ENCODE measurements around the gene ANK3.

ANK3 gene

DNA sequence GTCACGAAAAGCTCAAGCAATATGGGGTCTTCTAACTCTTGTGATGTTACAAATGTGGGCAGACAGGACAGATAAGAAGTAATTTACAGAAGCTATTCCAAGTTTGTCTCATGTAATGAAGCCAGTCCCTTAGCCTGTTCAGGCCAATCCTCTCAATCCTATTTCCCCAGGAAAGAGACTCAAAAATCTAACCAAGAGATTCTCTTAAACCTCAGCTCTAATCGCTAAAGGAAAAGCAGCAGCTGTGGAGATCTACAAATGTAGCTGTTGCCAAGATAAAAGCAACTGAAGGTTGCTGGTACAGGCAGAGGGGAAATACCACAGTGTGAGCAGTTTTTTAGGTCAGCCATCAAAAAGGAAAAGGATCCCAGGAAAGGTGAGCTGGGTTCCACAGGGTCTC lies 39.3 kb downstream of the ANK3 start:
- no peaks in the 10 kb centered on the region for H3K9me3 Mint-ChIP-seq
- H3K27me3 Mint-ChIP-seq (ENCODE audit: low read depth) = no peaks in the 10 kb centered on the region
- peak overlapping the region; percentile 32 to 88 (median 71) for H3K27ac Mint-ChIP-seq
- TF ChIP-seq, protein P1, sequence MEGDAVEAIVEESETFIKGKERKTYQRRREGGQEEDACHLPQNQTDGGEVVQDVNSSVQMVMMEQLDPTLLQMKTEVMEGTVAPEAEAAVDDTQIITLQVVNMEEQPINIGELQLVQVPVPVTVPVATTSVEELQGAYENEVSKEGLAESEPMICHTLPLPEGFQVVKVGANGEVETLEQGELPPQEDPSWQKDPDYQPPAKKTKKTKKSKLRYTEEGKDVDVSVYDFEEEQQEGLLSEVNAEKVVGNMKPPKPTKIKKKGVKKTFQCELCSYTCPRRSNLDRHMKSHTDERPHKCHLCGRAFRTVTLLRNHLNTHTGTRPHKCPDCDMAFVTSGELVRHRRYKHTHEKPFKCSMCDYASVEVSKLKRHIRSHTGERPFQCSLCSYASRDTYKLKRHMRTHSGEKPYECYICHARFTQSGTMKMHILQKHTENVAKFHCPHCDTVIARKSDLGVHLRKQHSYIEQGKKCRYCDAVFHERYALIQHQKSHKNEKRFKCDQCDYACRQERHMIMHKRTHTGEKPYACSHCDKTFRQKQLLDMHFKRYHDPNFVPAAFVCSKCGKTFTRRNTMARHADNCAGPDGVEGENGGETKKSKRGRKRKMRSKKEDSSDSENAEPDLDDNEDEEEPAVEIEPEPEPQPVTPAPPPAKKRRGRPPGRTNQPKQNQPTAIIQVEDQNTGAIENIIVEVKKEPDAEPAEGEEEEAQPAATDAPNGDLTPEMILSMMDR (IDR thresholded peaks at IDR 0.05; ENCODE audit: unreplicated experiment in 3 of 3) = no peak
- no peak overlapping the region for H3K4me3 Mint-ChIP-seq
- H3K4me1 Mint-ChIP-seq = peaks cover 36% of the 10 kb centered on the region
- H3K36me3 Mint-ChIP-seq (ENCODE audit: low read depth) = no peaks in the 10 kb centered on the region

DNA sequence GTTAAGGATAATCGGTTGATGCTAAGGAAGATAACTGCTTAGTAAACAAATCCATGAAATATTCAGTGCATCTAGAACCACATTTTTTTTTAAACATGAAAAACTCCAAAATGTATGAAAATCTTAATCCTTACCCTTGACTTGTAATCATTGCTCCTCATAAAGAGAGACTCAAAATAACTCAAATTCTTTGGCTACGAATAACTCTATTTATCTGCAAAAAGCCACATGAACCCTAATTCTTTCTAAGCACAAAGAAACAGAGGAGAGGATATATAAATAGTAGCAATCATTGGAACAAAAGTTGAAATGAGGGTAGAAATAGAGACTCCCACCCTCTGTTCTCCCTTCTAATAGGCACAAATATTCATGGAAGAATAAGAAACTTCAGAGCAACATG lies 40.2 kb downstream of the ANK3 start:
- no peak overlapping the region for H3K4me3 Mint-ChIP-seq
- no peaks in the 10 kb centered on the region for H3K9me3 Mint-ChIP-seq
- TF ChIP-seq, protein P1 (IDR thresholded peaks at IDR 0.05; ENCODE audit: unreplicated experiment in 3 of 3) = no peak
- H3K27ac Mint-ChIP-seq = peak overlapping the region in 2 of 3 experiments; percentile 32 to 88
- peaks cover 36% of the 10 kb centered on the region for H3K4me1 Mint-ChIP-seq
- no peaks in the 10 kb centered on the region for H3K27me3 Mint-ChIP-seq (ENCODE audit: low read depth)
- H3K36me3 Mint-ChIP-seq (ENCODE audit: low read depth) = no peaks in the 10 kb centered on the region

DNA sequence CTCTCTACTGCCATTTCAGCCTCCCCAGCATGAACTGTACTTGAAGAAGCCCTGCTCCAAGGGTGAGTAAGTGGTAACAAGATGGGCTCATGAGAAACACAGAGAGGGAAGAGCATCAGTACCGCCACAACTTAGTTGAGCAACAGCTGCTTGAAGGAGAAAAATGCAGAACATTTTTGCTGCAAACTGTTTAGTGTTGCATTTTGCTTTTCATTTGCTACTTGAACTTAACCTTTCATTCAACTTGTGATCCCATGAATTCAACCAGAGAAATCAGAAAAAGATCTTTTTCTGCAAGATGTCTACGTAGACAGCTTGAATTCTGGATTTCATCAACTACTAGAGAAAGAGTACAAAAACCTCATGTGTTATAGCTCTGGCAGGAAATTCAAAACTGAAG lies 40.7 kb downstream of the ANK3 start:
- Mint-ChIP-seq H3K36me3 (ENCODE audit: low read depth) (no peaks in the 10 kb centered on the region), H3K27me3 (ENCODE audit: low read depth) (no peaks in the 10 kb centered on the region), H3K4me1 (peaks cover 35% of the 10 kb centered on the region), H3K27ac (peak overlapping the region in 2 of 3 experiments; percentile 32 to 88), H3K4me3 (no peak overlapping the region), H3K9me3 (no peaks in the 10 kb centered on the region)
- TF ChIP-seq, protein P1 (IDR thresholded peaks at IDR 0.05; ENCODE audit: unreplicated experiment in 3 of 3) = no peak

DNA sequence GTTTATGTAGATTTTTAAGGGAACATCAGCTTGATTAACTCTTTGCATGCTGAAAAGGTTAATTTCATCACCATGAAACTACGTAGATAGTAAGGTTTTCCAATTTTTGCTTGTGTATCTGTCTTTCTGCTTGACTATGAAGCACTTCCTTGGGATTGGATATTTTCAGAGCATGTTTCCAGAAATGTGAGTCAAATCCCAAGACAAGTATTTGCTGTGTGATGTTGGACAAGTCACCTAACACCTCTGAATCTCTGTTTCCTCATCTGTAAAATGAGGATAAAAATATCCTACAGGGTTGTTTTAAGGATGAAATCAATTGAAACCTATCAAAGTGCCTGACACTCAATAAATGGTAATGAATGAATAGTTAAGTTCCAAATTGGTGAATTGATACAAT lies 42.4 kb downstream of the ANK3 start:
- H3K36me3 Mint-ChIP-seq (ENCODE audit: low read depth) = no peaks in the 10 kb centered on the region
- H3K27me3 Mint-ChIP-seq (ENCODE audit: low read depth) = no peaks in the 10 kb centered on the region
- H3K27ac Mint-ChIP-seq = no peak overlapping the region
- TF ChIP-seq, protein P1 (IDR thresholded peaks at IDR 0.05; ENCODE audit: unreplicated experiment in 3 of 3) = no peak
- peaks cover 23% of the 10 kb centered on the region for H3K4me1 Mint-ChIP-seq
- H3K9me3 Mint-ChIP-seq = no peaks in the 10 kb centered on the region
- H3K4me3 Mint-ChIP-seq = no peak overlapping the region

DNA sequence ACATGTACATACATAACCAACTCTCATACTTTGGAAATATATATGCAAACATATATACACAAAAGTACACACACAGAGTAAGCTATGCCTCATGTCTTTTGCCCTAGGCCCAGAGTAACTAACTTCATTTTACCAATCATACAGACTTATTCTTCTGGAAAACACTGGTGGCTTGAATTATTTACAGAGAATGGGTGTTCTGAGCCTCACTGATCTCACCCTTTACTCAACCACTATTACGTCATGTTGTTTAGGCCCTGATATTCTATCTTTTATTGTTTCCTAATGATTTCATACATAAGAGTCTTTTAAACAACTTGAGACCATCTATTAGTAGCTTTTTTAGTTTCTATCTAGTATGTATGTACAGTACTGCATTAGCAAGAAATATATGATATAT lies 43.0 kb downstream of the ANK3 start:
- Mint-ChIP-seq H3K4me1 (peaks cover 23% of the 10 kb centered on the region), H3K4me3 (no peak overlapping the region), H3K27ac (peak overlapping the region in 1 of 3 experiments; percentile 8), H3K27me3 (ENCODE audit: low read depth) (no peaks in the 10 kb centered on the region), H3K36me3 (ENCODE audit: low read depth) (no peaks in the 10 kb centered on the region), H3K9me3 (no peaks in the 10 kb centered on the region)
- TF ChIP-seq, protein P1 (IDR thresholded peaks at IDR 0.05; ENCODE audit: unreplicated experiment in 3 of 3) = no peak

DNA sequence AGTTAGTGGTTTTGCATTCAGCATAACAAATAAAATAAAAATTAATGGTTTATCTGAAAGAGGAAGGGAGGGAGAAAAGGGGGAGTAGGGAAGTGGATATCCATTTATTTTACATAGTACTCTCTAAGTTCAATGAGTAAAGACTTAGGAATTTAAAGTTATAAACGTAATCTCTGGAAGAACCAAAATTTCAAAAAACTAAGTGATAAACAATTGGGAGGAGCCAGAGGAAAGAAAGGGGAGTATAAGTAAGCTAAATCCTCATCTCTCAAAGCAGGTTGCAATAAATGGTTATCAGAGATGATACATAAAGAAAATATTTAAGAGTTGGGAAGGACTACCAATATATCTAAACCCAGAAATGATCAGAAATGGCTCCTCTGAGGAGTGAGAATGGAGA lies 46.4 kb downstream of the ANK3 start:
- peak overlapping the region in 1 of 3 experiments; percentile 68 for H3K27ac Mint-ChIP-seq
- H3K36me3 Mint-ChIP-seq (ENCODE audit: low read depth) = no peaks in the 10 kb centered on the region
- no peaks in the 10 kb centered on the region for H3K4me1 Mint-ChIP-seq
- no peaks in the 10 kb centered on the region for H3K27me3 Mint-ChIP-seq (ENCODE audit: low read depth)
- no peak overlapping the region for H3K4me3 Mint-ChIP-seq
- H3K9me3 Mint-ChIP-seq = no peaks in the 10 kb centered on the region
- TF ChIP-seq, protein P1 (IDR thresholded peaks at IDR 0.05; ENCODE audit: unreplicated experiment in 3 of 3) = no peak

Data from nephron (organoid).